Measurements from ENCODE around the gene PLCB3.

Gene PLCB3

DNA sequence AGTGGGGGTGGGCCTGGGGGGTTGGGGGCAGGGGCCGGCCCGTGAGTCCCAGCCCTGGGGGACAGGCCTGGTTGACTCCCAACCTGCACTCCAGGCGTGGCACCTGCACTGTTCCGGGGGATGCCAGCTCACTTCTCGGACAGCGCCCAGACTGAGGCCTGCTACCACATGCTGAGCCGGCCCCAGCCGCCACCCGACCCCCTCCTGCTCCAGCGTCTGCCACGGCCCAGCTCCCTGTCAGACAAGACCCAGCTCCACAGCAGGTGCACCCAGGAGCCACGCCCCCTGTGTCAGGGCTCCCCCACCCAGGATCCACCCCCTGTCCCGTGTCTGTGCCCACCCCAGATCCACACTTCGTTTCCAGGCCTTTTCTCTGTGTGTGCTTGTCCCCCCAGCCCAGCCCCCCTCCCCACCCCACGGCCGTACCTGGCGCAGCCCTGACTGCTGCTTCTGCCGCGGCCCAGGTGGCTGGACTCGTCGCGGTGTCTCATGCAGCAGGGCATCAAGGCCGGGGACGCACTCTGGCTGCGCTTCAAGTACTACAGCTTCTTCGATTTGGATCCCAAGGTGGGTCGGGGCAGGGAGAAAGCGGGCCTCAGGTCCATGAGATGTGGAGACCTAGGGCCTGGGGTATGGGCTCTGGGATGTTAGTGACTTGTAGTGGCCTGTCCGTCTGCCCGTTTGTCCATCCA lies 40.0 kb upstream of the PLCB3 start:
- TF ChIP-seq EZH2 (IDR thresholded peaks at IDR 0.05; ENCODE audit: borderline replicate concordance, low read length), result no peak
- Histone ChIP-seq H2AFZ (ENCODE audit: low read length) (no peak overlapping the region), H3K36me3 (ENCODE audit: insufficient read depth, low read length) (peaks cover 63% of the 10 kb centered on the region), H3K27ac (ENCODE audit: low read depth, low read length, poor library complexity, severe bottlenecking) (no peak overlapping the region), H3K27me3 (ENCODE audit: insufficient read depth, low read length) (no peaks in the 10 kb centered on the region), H3K9ac (ENCODE audit: low read length) (no peak overlapping the region), H3K4me2 (ENCODE audit: low read length) (no peak overlapping the region), H3K4me1 (ENCODE audit: insufficient read depth, low read length, severe bottlenecking) (peaks cover 29% of the 10 kb centered on the region), H4K20me1 (ENCODE audit: insufficient read depth, low read length) (no peaks in the 10 kb centered on the region), H3K9me3 (ENCODE audit: low read length) (no peaks in the 10 kb centered on the region), H3K79me2 (ENCODE audit: insufficient read depth, low read length) (no peaks in the 10 kb centered on the region), H3K4me3 (ENCODE audit: low read depth, low read length, poor library complexity, severe bottlenecking) (no peak overlapping the region), H3K9me2 (ENCODE audit: low read depth, low read length) (no peaks in the 10 kb centered on the region), H3F3A (ENCODE audit: insufficient read depth, low read length) (no peaks in the 10 kb centered on the region)

DNA sequence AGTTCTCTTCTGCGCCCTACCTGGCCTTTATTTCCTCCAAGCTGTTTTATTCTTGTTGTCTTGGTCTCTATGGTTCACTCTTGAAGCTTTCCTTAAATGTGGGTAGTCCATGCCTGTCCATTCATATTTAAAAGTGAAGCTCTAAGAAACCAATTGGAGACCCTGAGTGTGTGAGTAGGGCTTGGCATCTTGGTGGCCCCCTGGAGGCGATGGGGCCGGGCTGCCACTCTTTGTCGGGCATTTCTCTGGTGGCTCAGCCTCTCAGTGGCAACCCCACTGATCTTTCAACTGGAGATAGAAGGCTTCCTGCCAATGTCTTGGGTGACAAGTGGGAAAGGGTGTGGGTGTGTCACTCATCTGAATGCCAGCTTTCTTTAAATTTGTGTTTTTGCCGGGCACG lies 34.5 kb upstream of the PLCB3 start:
- no peak overlapping the region for H3K4me2 ChIP-seq (ENCODE audit: low read length)
- H4K20me1 ChIP-seq (ENCODE audit: insufficient read depth, low read length), result no peaks in the 10 kb centered on the region
- H3K9me3 ChIP-seq (ENCODE audit: low read length), result no peaks in the 10 kb centered on the region
- no peak overlapping the region for H3K9ac ChIP-seq (ENCODE audit: low read length)
- peaks cover 58% of the 10 kb centered on the region for H3K36me3 ChIP-seq (ENCODE audit: insufficient read depth, low read length)
- TF ChIP-seq EZH2 (IDR thresholded peaks at IDR 0.05; ENCODE audit: borderline replicate concordance, low read length), result no peak
- TF ChIP-seq, protein P1, sequence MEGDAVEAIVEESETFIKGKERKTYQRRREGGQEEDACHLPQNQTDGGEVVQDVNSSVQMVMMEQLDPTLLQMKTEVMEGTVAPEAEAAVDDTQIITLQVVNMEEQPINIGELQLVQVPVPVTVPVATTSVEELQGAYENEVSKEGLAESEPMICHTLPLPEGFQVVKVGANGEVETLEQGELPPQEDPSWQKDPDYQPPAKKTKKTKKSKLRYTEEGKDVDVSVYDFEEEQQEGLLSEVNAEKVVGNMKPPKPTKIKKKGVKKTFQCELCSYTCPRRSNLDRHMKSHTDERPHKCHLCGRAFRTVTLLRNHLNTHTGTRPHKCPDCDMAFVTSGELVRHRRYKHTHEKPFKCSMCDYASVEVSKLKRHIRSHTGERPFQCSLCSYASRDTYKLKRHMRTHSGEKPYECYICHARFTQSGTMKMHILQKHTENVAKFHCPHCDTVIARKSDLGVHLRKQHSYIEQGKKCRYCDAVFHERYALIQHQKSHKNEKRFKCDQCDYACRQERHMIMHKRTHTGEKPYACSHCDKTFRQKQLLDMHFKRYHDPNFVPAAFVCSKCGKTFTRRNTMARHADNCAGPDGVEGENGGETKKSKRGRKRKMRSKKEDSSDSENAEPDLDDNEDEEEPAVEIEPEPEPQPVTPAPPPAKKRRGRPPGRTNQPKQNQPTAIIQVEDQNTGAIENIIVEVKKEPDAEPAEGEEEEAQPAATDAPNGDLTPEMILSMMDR (IDR thresholded peaks at IDR 0.05; ENCODE audit: low read length), result peak; percentile 40
- H3K79me2 ChIP-seq (ENCODE audit: insufficient read depth, low read length), result no peaks in the 10 kb centered on the region
- no peak overlapping the region for H3K4me3 ChIP-seq (ENCODE audit: low read depth, low read length, poor library complexity, severe bottlenecking)
- no peak overlapping the region for H3K27ac ChIP-seq (ENCODE audit: low read depth, low read length, poor library complexity, severe bottlenecking)
- H2AFZ ChIP-seq (ENCODE audit: low read length), result no peak overlapping the region
- no peaks in the 10 kb centered on the region for H3K27me3 ChIP-seq (ENCODE audit: insufficient read depth, low read length)
- H3K9me2 ChIP-seq (ENCODE audit: low read depth, low read length), result no peaks in the 10 kb centered on the region
- H3K4me1 ChIP-seq (ENCODE audit: insufficient read depth, low read length, severe bottlenecking), result no peaks in the 10 kb centered on the region
- no peaks in the 10 kb centered on the region for H3F3A ChIP-seq (ENCODE audit: insufficient read depth, low read length)

- no peak overlapping the region for H2AFZ ChIP-seq (ENCODE audit: low read length)
- H3F3A ChIP-seq (ENCODE audit: insufficient read depth, low read length), result no peaks in the 10 kb centered on the region
- TF ChIP-seq EZH2 (IDR thresholded peaks at IDR 0.05; ENCODE audit: borderline replicate concordance, low read length), result no peak
- no peak overlapping the region for H3K4me3 ChIP-seq (ENCODE audit: low read depth, low read length, poor library complexity, severe bottlenecking)
- H3K36me3 ChIP-seq (ENCODE audit: insufficient read depth, low read length), result peaks cover 59% of the 10 kb centered on the region
- H3K27me3 ChIP-seq (ENCODE audit: insufficient read depth, low read length), result no peaks in the 10 kb centered on the region
- no peaks in the 10 kb centered on the region for H3K9me2 ChIP-seq (ENCODE audit: low read depth, low read length)
- H3K27ac ChIP-seq (ENCODE audit: low read depth, low read length, poor library complexity, severe bottlenecking), result no peak overlapping the region
- no peaks in the 10 kb centered on the region for H3K79me2 ChIP-seq (ENCODE audit: insufficient read depth, low read length)
- H3K4me1 ChIP-seq (ENCODE audit: insufficient read depth, low read length, severe bottlenecking), result no peaks in the 10 kb centered on the region
- H3K9ac ChIP-seq (ENCODE audit: low read length), result no peak overlapping the region
- H3K4me2 ChIP-seq (ENCODE audit: low read length), result no peak overlapping the region
- no peaks in the 10 kb centered on the region for H3K9me3 ChIP-seq (ENCODE audit: low read length)
- H4K20me1 ChIP-seq (ENCODE audit: insufficient read depth, low read length), result no peaks in the 10 kb centered on the region
Observed at GRCh38 chr11:64218628-64219353, 32.5 kb upstream of the PLCB3 start.

DNA sequence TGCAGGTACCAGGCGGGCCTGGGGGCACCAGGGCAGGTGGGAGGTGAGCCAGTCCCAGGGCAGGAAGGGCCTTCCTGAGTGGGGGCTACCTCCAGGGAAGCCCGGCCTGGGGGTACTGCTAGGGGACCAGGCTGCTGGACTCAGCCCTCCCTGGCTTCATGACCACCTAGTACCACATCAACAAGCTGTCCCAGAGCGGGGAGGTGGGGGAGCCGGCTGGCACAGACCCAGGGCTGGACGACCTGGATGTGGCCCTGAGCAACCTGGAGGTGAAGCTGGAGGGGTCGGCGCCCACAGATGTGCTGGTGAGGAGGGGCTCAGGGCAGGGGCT lies 32.0 kb upstream of the PLCB3 start:
- no peak overlapping the region for H2AFZ ChIP-seq (ENCODE audit: low read length)
- no peaks in the 10 kb centered on the region for H3K79me2 ChIP-seq (ENCODE audit: insufficient read depth, low read length)
- no peaks in the 10 kb centered on the region for H3K27me3 ChIP-seq (ENCODE audit: insufficient read depth, low read length)
- H3K4me1 ChIP-seq (ENCODE audit: insufficient read depth, low read length, severe bottlenecking), result peaks cover 2% of the 10 kb centered on the region
- no peak overlapping the region for H3K4me3 ChIP-seq (ENCODE audit: low read depth, low read length, poor library complexity, severe bottlenecking)
- H3K4me2 ChIP-seq (ENCODE audit: low read length), result no peak overlapping the region
- peaks cover 59% of the 10 kb centered on the region for H3K36me3 ChIP-seq (ENCODE audit: insufficient read depth, low read length)
- no peak overlapping the region for H3K27ac ChIP-seq (ENCODE audit: low read depth, low read length, poor library complexity, severe bottlenecking)
- no peaks in the 10 kb centered on the region for H4K20me1 ChIP-seq (ENCODE audit: insufficient read depth, low read length)
- no peaks in the 10 kb centered on the region for H3K9me2 ChIP-seq (ENCODE audit: low read depth, low read length)
- TF ChIP-seq EZH2 (IDR thresholded peaks at IDR 0.05; ENCODE audit: borderline replicate concordance, low read length), result no peak
- TF ChIP-seq, protein P1 (IDR thresholded peaks at IDR 0.05; ENCODE audit: low read length), result no peak
- no peaks in the 10 kb centered on the region for H3K9me3 ChIP-seq (ENCODE audit: low read length)
- H3K9ac ChIP-seq (ENCODE audit: low read length), result no peak overlapping the region
- no peaks in the 10 kb centered on the region for H3F3A ChIP-seq (ENCODE audit: insufficient read depth, low read length)

Data from OCI-LY1 (cell line).